ENCODE measurements around the gene HTR1A.

The HTR1A gene

DNA sequence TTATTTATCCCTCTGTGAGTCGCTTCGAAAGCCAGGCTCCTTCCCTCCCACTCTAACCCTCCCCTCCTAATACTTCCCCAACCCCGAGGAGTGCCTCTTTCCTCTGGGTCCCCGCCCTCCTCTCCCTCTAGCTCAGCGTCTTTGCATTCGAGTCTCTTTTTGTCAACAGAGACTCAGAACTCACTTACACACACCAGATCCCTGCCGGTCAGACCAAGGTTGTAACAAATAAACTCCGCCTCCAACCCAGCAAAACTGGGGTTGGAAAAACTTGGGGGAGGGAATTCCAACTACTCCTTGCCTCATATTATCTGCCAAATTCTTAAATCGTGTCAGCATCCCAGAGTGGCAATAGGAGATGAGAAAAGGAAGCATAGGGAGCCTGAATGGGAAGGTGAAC is at the start of gene HTR1A:
Gene HTR1A, minus strand, starts transcription at position 167 of the 400 bp plus-strand sequence. CDS start 726 bp downstream, outside the sequence.
- no peak for DNase-seq

DNA sequence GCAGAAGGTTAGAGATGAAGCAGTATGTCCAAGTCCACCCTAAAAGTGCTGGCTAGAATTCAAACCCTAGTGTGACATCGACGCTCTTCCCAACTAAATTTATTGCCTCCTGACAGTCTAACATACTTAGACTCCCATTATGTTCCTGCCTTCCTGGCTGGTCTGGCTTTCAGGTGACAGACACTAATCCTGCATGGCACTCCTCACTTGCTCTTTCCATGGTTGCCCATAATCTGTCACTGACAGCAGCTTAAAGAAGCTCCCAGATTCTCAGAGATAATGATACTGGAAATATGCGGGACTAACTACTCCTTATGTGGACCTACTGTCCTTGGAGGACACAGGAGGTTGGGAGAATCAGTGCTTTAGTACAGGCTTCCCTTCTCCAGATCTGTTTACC is 41.7 kb upstream of the HTR1A start:
- DNase-seq = no peak

DNA sequence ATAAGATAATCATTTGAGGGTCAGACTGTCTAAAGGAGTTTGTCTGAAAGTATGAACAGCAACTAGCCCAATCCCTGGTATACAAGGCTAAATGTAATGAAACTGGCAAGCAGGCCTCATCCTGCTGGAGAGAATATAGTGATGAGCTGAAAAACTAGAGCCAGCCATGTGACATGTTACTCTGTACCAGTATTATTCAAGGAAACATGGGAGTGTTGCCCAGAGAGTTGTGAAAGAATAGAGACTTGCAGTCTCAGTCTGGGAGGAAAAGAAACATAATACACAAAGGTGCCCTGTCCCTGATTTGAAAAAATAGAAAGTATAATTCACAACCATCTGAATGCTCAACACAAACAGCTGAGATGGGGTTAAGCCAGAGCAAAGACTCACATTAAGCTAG is 37.9 kb upstream of the HTR1A start:
- DNase-seq = no peak

DNA sequence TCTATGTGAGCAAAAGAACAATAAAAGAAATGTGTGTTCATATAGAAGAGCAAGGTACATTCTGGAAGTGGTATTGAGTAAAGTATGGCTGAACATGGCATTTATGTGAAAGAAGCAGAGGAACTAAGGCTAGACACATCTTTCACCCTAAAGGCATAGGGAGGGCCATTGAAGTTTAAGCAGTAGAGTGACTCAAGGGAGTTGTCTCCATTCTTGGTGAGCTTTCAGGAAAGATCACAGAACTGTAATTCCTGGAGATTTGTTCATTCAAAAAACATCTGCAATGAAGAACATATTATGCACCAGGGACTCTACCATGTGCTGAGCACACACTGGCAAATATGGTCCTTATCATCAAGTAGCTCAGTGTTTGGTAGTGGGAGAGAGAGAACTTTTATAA is 24.8 kb upstream of the HTR1A start:
- DNase-seq = no peak

DNA sequence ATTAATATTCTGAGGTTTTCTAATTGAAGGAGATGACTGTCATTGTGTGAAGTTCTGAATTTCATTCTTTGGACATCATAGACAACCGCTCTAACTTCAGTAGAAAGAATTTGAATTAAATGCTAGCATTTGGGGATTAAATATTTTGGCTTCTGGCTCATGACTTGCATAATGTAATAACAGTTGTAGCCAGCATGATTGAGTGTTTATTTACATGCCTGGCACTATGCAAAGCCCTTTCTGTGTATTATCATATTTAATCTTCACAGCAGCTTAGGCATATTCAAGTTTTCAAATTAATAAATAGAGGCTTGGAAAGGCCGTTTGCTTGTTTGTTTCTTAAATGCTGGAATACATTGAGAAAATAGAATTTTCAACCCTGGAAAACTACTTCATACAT is 19.6 kb upstream of the HTR1A start:
- no peak for DNase-seq

DNA sequence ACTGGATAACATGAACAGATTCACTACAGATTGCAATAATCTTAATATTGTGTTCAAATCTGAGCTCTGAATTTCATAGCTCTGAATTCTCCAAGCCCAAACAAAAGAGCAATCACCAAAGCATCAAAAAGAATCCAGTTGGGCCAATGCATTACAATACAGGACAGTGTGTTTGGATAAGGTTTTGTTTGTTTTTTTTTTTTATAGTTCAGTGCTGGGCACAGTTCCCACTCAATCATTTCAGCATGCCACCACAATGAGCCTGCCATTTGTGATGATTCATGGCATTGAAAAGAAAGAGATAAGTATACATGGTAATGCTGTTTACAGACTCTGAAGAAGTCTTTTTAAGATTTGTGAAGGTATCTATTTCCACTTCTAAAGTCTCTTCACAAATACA is 1.7 kb upstream of the HTR1A start:
- DNase-seq = no peak

- peak; percentile 54 for DNase-seq
Observed at GRCh38 chr5:63963080-63963735, 963 bp upstream of the HTR1A start.

GRCh38 chr5:63961598-63962161 is 565 bp downstream of the HTR1A start:
- no peak for DNase-seq

DNA sequence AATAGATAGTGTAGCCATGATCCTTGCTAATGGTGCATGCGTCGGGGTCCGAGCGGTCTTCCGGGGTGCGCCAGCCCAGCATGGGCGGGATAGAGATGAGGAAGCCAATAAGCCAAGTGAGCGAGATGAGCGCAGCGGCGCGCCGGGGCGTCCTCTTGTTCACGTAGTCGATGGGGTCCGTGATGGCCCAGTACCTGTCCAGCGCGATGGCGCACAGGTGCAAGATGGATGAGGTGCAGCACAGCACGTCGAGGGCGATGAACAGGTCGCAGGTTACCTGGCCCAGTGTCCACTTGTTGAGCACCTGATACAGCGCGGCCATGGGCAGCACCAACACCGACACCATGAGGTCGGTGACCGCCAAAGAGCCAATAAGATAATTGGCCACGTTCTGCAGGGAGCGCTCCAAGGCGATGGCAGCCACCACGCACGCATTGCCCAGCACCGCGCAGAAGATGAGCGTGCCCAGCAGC is 1.1 kb downstream of the HTR1A start:
- no peak for DNase-seq

- DNase-seq = no peak
Observed at GRCh38 chr5:63960646-63961045, 1.6 kb downstream of the HTR1A start.

GRCh38 chr5:63959177-63959982 is 2.9 kb downstream of the HTR1A start:
- peak; percentile 47 for DNase-seq

DNA sequence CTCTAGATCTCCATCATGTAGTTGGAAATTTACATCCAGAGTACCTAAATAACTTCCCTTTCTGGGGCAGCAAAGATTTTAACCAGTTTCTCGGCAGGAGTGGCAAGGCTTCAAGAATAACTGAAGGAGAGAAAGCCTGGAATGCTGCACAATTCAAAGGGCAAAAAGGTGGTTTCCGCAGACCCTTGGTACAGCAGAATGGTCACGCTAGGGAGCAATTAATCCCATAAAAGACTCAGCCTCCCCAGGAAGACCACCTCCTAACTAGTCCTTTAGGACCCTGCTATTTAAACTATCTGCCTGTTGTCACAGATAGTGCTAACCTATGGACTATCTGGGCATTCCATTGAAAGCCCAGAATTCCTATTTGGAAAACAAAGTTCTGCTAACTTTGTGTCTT is 3.6 kb downstream of the HTR1A start:
- no peak for DNase-seq

GRCh38 chr5:63957617-63958016 is 4.6 kb downstream of the HTR1A start:
- DNase-seq = no peak

- no peak for DNase-seq
Observed at GRCh38 chr5:63953217-63953616, 9.0 kb downstream of the HTR1A start.

GRCh38 chr5:63935103-63935502 is 27.1 kb downstream of the HTR1A start:
- no peak for DNase-seq

DNA sequence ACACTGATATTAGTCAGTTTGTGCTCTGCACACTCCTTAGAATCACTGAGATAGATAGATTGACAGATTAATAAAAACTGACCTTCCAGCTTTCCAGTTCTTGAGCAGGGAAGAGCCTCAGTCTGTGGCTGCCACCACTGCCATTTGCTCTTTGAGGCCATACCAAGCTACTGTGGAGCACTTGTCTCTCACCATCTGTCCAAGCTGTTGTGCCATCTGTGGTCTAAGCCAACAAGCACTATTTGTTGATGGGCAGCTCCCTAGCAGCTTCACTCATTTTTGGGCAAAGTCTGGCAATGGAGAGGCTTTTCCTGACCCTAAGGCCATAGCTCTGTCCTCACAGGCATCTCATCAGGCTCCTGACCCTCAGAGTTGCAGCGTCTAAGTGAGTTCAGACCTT is 30.4 kb downstream of the HTR1A start:
- DNase-seq = no peak

- no peak for DNase-seq
Observed at GRCh38 chr5:63928451-63928850, 33.8 kb downstream of the HTR1A start.

DNA sequence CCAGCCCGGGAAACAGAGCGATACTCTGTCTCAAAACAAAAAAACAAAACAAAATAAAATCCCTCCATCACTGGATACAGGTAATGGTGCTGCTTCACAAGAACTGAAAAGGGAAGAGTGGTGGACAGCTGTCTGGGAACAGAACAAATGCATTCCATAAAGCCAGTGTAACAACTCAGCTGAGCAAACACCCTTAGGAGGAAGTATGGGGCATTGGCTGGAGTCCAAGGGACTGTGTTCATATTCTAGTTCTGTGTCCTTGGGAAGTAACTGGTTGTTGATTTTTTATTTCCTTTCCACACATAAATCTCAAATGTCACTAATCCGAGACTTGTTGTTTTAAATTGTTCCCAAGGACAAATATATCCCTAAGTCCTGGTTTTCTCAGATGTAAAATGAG is 38.3 kb downstream of the HTR1A start:
- peak; percentile 75 for DNase-seq

- no peak for DNase-seq
Observed at GRCh38 chr5:63919763-63920478, 42.3 kb downstream of the HTR1A start.

DNA sequence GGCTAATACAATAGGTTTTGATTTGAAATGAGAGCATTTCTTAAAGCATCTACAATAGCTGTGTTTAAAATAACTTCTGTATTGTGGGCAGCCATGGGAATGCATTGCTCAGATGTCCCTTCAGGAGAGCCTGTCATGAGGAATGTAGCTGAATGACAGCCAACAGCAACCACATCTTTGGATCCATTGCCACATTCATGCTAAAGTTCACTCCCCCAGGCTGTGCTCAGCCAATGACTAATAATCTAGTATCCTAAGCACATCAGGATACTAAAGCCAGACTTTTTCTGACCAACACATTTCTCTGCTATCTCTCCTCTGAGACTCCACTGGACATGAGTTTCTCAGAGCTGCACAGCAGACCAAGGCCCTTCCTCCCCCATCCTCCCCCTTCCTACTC is 45.5 kb downstream of the HTR1A start:
- no peak for DNase-seq

DNA sequence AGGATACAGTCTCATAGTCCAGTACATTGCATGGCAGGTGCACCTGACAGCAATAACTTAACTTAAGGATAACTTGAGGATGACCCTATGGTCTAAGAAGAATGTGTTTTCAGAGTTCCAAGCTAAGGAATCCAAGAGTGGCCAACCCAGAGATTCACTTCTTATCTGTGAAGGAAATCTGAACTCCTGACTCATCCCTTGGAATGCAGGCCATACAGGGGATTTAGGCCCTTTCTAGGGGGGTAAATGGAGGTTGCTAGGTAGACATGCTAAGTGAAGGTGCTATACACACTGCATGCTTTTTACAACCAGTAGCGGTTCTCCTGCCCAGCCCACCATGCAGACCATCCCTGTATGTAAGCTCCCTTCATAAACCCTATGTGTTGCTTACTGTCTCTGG is 50.4 kb downstream of the HTR1A start:
- DNase-seq = no peak

Measured in NCI-H774 (cell line).